Activated CD8-positive, alpha-beta T cell treated with anti-CD3 and anti-CD28 coated beads for 36 hours (primary cell): ENCODE data around the gene WASF3. TPM values are rescaled to one million over a fixed set of nuclear protein-coding genes. Genes with fewer than 3 reads are reported as not detected.

Experiments
- ATAC-seq: fragments of 200-7000 bp; cut with Tn5 transposase; one replicate; pipeline ENCODE4 v1.10.0; 2021; ENCODE audit warnings: mild to moderate bottlenecking, moderate library complexity
- CTCF ChIA-PET: fragments of 350-600 bp; sonication (Branson Sonifier 250); formaldehyde crosslinking; loops from one replicate; lab custom pipeline; 2021; ENCODE audit warnings: antibody characterized with exemption; lab: Charles Lee
- POLR2A ChIA-PET: fragments of 350-600 bp; sonication (Branson Sonifier 250); formaldehyde crosslinking; loops from one replicate; lab custom pipeline; 2021; ENCODE audit warnings: antibody characterized with exemption; lab: Charles Lee
- DNase-seq: peaks from one replicate; pipeline ENCODE4 v3.0.0-alpha.2; 2020
- H3K27ac Mint-ChIP-seq: one replicate; pipeline ENCODE4 v1.8.0; 2021; ENCODE audit warnings: mild to moderate bottlenecking, mixed read lengths
- H3K27me3 Mint-ChIP-seq: one replicate; pipeline ENCODE4 v1.8.0; 2021; ENCODE audit warnings: mixed read lengths
- H3K36me3 Mint-ChIP-seq: one replicate; pipeline ENCODE4 v1.8.0; 2021; ENCODE audit warnings: low read depth, mixed read lengths
- H3K4me1 Mint-ChIP-seq: one replicate; pipeline ENCODE4 v1.8.0; 2021; ENCODE audit warnings: low read depth, mixed read lengths
- H3K4me3 Mint-ChIP-seq: one replicate; pipeline ENCODE4 v1.8.0; 2021; ENCODE audit warnings: mild to moderate bottlenecking, moderate library complexity, mixed read lengths
- H3K9me3 Mint-ChIP-seq: one replicate; pipeline ENCODE4 v1.8.0; 2021; ENCODE audit warnings: mixed read lengths
- CTCF ChIP-seq: fragments of 200-600 bp; IDR thresholded peaks from one replicate; pipeline ENCODE4 v1.8.0; 2022; ENCODE audit warnings: antibody characterized with exemption, mild to moderate bottlenecking
- intact Hi-C: fragments of 100-400 bp; cut with micrococcal nuclease; formaldehyde crosslinking; loops from one replicate; pipeline ENCODE4 v1.10.0; 2022
- total RNA-seq, 2 experiments: library from RNA; stranded (reverse); gene quantifications; one replicate each; pipeline ENCODE4 v1.2.3, GENCODE V29; 2021

WASF3 gene
- total RNA-seq, 2 experiments from 2014 or later = 0.07 to 0.09 TPM

GRCh38 chr13:26541678-26542568 lies 15.6 kb upstream of the WASF3 start:
- peaks cover 13% of the 10 kb centered on the region for H3K27me3 Mint-ChIP-seq
- no peak overlapping the region for H3K27ac Mint-ChIP-seq
- intact Hi-C loops = no loop called here
- no peaks in the 10 kb centered on the region for H3K4me1 Mint-ChIP-seq
- no peak for DNase-seq
- ATAC-seq = no peak
- no peaks in the 10 kb centered on the region for H3K36me3 Mint-ChIP-seq
- no peak for TF ChIP-seq CTCF
- CTCF ChIA-PET = no interaction called here
- POLR2A ChIA-PET = no interaction called here
- H3K9me3 Mint-ChIP-seq = no peaks in the 10 kb centered on the region
- no peak overlapping the region for H3K4me3 Mint-ChIP-seq

GRCh38 chr13:26544707-26545106 lies 12.8 kb upstream of the WASF3 start:
- intact Hi-C loops = no loop called here
- no peak overlapping the region for H3K27ac Mint-ChIP-seq
- POLR2A ChIA-PET = no interaction called here
- H3K4me1 Mint-ChIP-seq = no peaks in the 10 kb centered on the region
- TF ChIP-seq CTCF = no peak
- H3K27me3 Mint-ChIP-seq = peaks cover 7% of the 10 kb centered on the region
- DNase-seq = no peak
- H3K36me3 Mint-ChIP-seq = no peaks in the 10 kb centered on the region
- no peaks in the 10 kb centered on the region for H3K9me3 Mint-ChIP-seq
- ATAC-seq = no peak
- no peak overlapping the region for H3K4me3 Mint-ChIP-seq
- CTCF ChIA-PET = no interaction called here

GRCh38 chr13:26548205-26548765 lies 9.2 kb upstream of the WASF3 start:
- Mint-ChIP-seq H3K4me1 (no peaks in the 10 kb centered on the region), H3K27me3 (peaks cover 10% of the 10 kb centered on the region), H3K36me3 (no peaks in the 10 kb centered on the region), H3K27ac (no peak overlapping the region), H3K4me3 (no peak overlapping the region), H3K9me3 (no peaks in the 10 kb centered on the region)
- TF ChIP-seq CTCF = no peak
- ChIA-PET POLR2A (no interaction called here), CTCF (no interaction called here)
- intact Hi-C loops = no loop called here
- ATAC-seq (no peak), DNase-seq (no peak)

GRCh38 chr13:26549713-26550112 lies 7.8 kb upstream of the WASF3 start:
- Mint-ChIP-seq H3K27me3 (peaks cover 15% of the 10 kb centered on the region), H3K36me3 (no peaks in the 10 kb centered on the region), H3K4me3 (no peak overlapping the region), H3K9me3 (no peaks in the 10 kb centered on the region), H3K4me1 (no peaks in the 10 kb centered on the region), H3K27ac (no peak overlapping the region)
- ATAC-seq (no peak), DNase-seq (no peak)
- ChIA-PET CTCF (no interaction called here), POLR2A (no interaction called here)
- intact Hi-C loops = no loop called here
- TF ChIP-seq CTCF = no peak

GRCh38 chr13:26551255-26551860 lies 6.1 kb upstream of the WASF3 start:
- POLR2A ChIA-PET = no interaction called here
- no peaks in the 10 kb centered on the region for H3K36me3 Mint-ChIP-seq
- no peak for ATAC-seq

More at GRCh38 chr13:26551255-26551860, 6.1 kb upstream of the WASF3 start:
- no peak for DNase-seq
- CTCF ChIA-PET = no interaction called here
- peaks cover 28% of the 10 kb centered on the region for H3K27me3 Mint-ChIP-seq
- H3K27ac Mint-ChIP-seq = no peak overlapping the region
- H3K4me1 Mint-ChIP-seq = no peaks in the 10 kb centered on the region
- intact Hi-C loops = no loop called here
- no peak for TF ChIP-seq CTCF
- no peak overlapping the region for H3K4me3 Mint-ChIP-seq
- no peaks in the 10 kb centered on the region for H3K9me3 Mint-ChIP-seq
